Breast epithelium (tissue), 3 donors: ENCODE measurements around the gene GCHFR.

Experiments
- POLR2AphosphoS5 ChIP-seq, 3 donors: sonication (generic); formaldehyde crosslinking; IDR thresholded peaks; one replicate each; pipeline ENCODE4 v1.6.1; 2017; ENCODE audit warnings: antibody characterized with exemption in 3 of 3
- TF ChIP-seq, protein P1 (sequence below), 3 donors: fragments of 450-650 bp; IDR thresholded peaks; one replicate each; pipeline ENCODE4 v1.5.1; 2016 to 2017; ENCODE audit warnings: antibody characterized with exemption in 3 of 3, mild to moderate bottlenecking in 3 of 3, moderate library complexity in 3 of 3

DNA sequence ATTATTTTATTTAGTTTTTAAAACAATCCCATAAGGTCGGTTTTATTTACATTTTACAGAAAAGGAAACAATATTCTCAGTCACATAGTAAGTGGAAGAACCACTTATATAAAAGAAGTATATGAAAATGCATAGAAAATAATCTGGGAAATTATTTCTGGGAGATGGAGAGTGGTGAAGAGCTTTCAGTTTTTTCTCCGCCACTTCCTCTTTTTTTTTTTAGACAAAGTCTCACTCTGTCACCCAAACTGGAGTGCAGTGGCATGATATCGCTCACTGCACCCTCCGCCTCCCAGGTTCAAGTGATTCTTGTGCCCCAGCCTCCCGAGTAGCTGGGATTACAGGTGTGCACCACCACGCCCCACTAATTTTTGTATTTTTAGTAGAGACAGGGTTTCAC, 47.7 kb upstream of the GCHFR start:
- TF ChIP-seq, protein P1, sequence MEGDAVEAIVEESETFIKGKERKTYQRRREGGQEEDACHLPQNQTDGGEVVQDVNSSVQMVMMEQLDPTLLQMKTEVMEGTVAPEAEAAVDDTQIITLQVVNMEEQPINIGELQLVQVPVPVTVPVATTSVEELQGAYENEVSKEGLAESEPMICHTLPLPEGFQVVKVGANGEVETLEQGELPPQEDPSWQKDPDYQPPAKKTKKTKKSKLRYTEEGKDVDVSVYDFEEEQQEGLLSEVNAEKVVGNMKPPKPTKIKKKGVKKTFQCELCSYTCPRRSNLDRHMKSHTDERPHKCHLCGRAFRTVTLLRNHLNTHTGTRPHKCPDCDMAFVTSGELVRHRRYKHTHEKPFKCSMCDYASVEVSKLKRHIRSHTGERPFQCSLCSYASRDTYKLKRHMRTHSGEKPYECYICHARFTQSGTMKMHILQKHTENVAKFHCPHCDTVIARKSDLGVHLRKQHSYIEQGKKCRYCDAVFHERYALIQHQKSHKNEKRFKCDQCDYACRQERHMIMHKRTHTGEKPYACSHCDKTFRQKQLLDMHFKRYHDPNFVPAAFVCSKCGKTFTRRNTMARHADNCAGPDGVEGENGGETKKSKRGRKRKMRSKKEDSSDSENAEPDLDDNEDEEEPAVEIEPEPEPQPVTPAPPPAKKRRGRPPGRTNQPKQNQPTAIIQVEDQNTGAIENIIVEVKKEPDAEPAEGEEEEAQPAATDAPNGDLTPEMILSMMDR (IDR thresholded peaks at IDR 0.05) = no peak
- no peak for TF ChIP-seq POLR2AphosphoS5 (IDR thresholded peaks at IDR 0.05)
